Progenitor cell of endocrine pancreas (in vitro differentiated cells): ENCODE data around the gene ZNF580. TPM values are rescaled to one million over a fixed set of nuclear protein-coding genes. Genes with fewer than 3 reads are reported as not detected.

Experiments used
- DNase-seq: peaks from one replicate; pipeline ENCODE4 v3.0.0; 2021; ENCODE audit warnings: low spot score; ENCODE audit not compliant: unreplicated experiment
- H3K27ac Mint-ChIP-seq: 2 replicates; pipeline ENCODE4 v1.8.0; 2021; ENCODE audit warnings: mild to moderate bottlenecking, moderate library complexity, mixed read lengths
- H3K27me3 Mint-ChIP-seq: 2 replicates; pipeline ENCODE4 v1.8.0; 2021; ENCODE audit warnings: mixed read lengths
- H3K36me3 Mint-ChIP-seq: 2 replicates; pipeline ENCODE4 v1.8.0; 2022; ENCODE audit warnings: mixed read lengths; ENCODE audit not compliant: insufficient read depth
- H3K4me1 Mint-ChIP-seq: 2 replicates; pipeline ENCODE4 v1.8.0; 2021; ENCODE audit warnings: low read depth, mixed read lengths
- H3K4me3 Mint-ChIP-seq: 2 replicates; pipeline ENCODE4 v1.8.0; 2021; ENCODE audit warnings: low read depth, mild to moderate bottlenecking, moderate library complexity, mixed read lengths
- H3K9me3 Mint-ChIP-seq: 2 replicates; pipeline ENCODE4 v1.8.0; 2021; ENCODE audit warnings: low read depth, mixed read lengths
- total RNA-seq: library from RNA; stranded (reverse); gene quantifications from 2 replicates; pipeline ENCODE4 v1.2.1, GENCODE V29; 2021
- TF ChIP-seq, protein P1 (sequence below): fragments of 200-600 bp; sonication (generic); IDR thresholded peaks from one replicate; pipeline ENCODE4 v1.5.0; 2021; ENCODE audit warnings: antibody characterized with exemption, mild to moderate bottlenecking; ENCODE audit not compliant: unreplicated experiment

ZNF580 gene
- total RNA-seq, 1 donor from 2014 or later, result 45.9 TPM

- Mint-ChIP-seq H3K36me3 (peaks cover 5% of the 10 kb centered on the region), H3K27ac (peak within 1 kb of the TSS; percentile 96), H3K4me1 (peaks cover 30% of the 10 kb centered on the region), H3K27me3 (no peaks in the 10 kb centered on the region), H3K9me3 (no peaks in the 10 kb centered on the region), H3K4me3 (peak within 1 kb of the TSS; percentile 85)
- TF ChIP-seq, protein P1, sequence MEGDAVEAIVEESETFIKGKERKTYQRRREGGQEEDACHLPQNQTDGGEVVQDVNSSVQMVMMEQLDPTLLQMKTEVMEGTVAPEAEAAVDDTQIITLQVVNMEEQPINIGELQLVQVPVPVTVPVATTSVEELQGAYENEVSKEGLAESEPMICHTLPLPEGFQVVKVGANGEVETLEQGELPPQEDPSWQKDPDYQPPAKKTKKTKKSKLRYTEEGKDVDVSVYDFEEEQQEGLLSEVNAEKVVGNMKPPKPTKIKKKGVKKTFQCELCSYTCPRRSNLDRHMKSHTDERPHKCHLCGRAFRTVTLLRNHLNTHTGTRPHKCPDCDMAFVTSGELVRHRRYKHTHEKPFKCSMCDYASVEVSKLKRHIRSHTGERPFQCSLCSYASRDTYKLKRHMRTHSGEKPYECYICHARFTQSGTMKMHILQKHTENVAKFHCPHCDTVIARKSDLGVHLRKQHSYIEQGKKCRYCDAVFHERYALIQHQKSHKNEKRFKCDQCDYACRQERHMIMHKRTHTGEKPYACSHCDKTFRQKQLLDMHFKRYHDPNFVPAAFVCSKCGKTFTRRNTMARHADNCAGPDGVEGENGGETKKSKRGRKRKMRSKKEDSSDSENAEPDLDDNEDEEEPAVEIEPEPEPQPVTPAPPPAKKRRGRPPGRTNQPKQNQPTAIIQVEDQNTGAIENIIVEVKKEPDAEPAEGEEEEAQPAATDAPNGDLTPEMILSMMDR, result no peak
- peak; percentile 39 for DNase-seq
These were observed 2.4 kb downstream of the ZNF580 start, which contains the start of gene ZNF581 for GRCh38 chr19:55643003-55643886. Gene ZNF581 (plus strand): TSS chr19:55643649. CDS start chr19:55644572, 923 bp downstream.

DNA sequence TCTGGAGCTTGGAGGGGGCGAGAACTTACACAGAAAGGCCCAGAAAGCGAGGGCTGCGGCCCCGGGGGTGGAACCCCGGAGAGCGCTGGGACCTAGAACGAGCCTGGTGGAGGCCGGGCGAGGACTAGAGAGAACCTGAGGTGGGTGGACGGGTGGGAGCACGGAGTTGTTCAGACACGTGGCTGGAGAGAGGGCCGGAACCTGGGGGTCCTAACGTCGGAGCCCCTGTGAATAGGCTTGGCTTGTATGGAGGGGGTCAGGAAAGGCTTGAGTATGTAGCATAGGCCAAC, 3.0 kb downstream of the ZNF580 start:
- Mint-ChIP-seq H3K27me3 (no peaks in the 10 kb centered on the region), H3K4me1 (peaks cover 31% of the 10 kb centered on the region), H3K9me3 (no peaks in the 10 kb centered on the region), H3K36me3 (peaks cover 5% of the 10 kb centered on the region), H3K4me3 (peak overlapping the region; percentile 85), H3K27ac (peak overlapping the region; percentile 96)
- TF ChIP-seq, protein P1, result no peak
- no peak for DNase-seq

GRCh38 chr19:55644191-55644833, 3.5 kb downstream of the ZNF580 start:
- Mint-ChIP-seq H3K27me3 (no peaks in the 10 kb centered on the region), H3K4me1 (peaks cover 32% of the 10 kb centered on the region)
- TF ChIP-seq, protein P1, result no peak

DNA sequence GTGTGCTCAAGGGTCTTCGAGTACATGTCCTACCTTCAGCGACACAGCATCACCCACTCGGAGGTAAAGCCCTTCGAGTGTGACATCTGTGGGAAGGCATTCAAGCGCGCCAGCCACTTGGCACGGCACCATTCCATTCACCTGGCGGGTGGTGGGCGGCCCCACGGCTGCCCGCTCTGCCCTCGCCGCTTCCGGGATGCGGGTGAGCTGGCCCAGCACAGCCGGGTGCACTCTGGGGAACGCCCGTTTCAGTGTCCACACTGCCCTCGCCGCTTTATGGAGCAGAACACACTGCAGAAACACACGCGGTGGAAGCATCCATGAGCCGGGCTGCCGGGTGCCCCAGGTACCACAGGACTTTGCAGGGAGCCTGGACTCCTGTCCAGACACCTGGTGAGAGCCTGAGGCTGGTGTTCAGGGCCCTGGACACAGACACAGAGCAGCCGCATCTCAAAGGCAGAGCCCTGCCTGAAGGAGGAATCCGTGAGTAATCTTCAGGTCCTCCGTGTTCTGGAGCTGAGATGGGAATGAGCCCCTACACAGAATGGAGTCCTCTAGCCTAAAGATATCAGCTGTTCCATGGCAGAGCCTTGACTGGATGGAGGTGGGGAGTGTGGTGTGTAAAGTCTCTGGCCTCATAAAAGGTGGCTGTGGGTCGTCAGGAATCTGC, 4.2 kb downstream of the ZNF580 start:
- Mint-ChIP-seq H3K27me3 (no peaks in the 10 kb centered on the region), H3K9me3 (no peaks in the 10 kb centered on the region), H3K36me3 (peaks cover 3% of the 10 kb centered on the region), H3K4me3 (peak overlapping the region; percentile 85), H3K4me1 (peaks cover 33% of the 10 kb centered on the region), H3K27ac (no peak overlapping the region)
- DNase-seq, result no peak
- TF ChIP-seq, protein P1, result no peak

More at GRCh38 chr19:55644191-55644833, 3.5 kb downstream of the ZNF580 start:
- peak overlapping the region; percentile 85 for H3K4me3 Mint-ChIP-seq
- H3K9me3 Mint-ChIP-seq, result no peaks in the 10 kb centered on the region
- no peak for DNase-seq
- H3K36me3 Mint-ChIP-seq, result peaks cover 3% of the 10 kb centered on the region
- peak overlapping the region; percentile 96 for H3K27ac Mint-ChIP-seq

DNA sequence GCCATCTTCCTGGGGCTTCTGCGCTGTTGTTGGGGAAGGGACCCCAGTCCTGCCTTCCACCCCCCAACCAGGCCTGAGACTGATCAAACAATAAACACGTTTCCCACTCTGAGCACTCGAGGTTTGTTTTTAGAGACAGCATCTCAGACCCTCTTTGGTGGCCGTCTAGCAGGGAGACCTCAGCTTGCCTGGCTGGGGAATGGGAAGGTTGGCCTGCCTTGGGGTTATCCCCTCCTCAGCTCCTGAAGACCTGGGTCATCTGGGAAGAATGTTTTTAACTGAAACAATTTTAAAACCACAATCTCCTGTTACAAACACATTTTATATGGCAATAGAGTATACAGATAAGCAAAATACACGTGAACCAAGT, 4.7 kb downstream of the ZNF580 start:
- H3K36me3 Mint-ChIP-seq, result peaks cover 4% of the 10 kb centered on the region
- peaks cover 30% of the 10 kb centered on the region for H3K4me1 Mint-ChIP-seq

More for the DNA sequence above, 4.7 kb downstream of the ZNF580 start:
- Mint-ChIP-seq H3K4me3 (peak overlapping the region; percentile 53), H3K9me3 (no peaks in the 10 kb centered on the region), H3K27me3 (no peaks in the 10 kb centered on the region), H3K27ac (no peak overlapping the region)
- TF ChIP-seq, protein P1, result no peak
- DNase-seq, result no peak
